Immature natural killer cell (primary cell): ENCODE measurements around the gene BEAN1. TPM values are rescaled to one million over a fixed set of nuclear protein-coding genes. Genes with fewer than 3 reads are reported as not detected.

Experiments
- DNase-seq, 3 donors: peaks; one replicate each; pipeline ENCODE4 v3.0.0; 2022; ENCODE audit warnings: mixed read lengths in 1 of 3
- H3K27ac Mint-ChIP-seq, 6 donors: one replicate each; pipeline ENCODE4 v1.8.0; 2020; ENCODE audit warnings: mixed read lengths in 6 of 6, mild to moderate bottlenecking in 5 of 6, inconsistent platforms in 4 of 6, moderate library complexity in 3 of 6
- H3K27me3 Mint-ChIP-seq, 3 donors: one replicate each; pipeline ENCODE4 v1.8.0; 2020 to 2021; ENCODE audit warnings: low read depth in 3 of 3, mild to moderate bottlenecking in 3 of 3, mixed read lengths in 3 of 3, moderate library complexity in 3 of 3, inconsistent platforms in 1 of 3
- H3K36me3 Mint-ChIP-seq, 3 donors: one replicate each; pipeline ENCODE4 v1.8.0; 2020; ENCODE audit warnings: mixed read lengths in 3 of 3, inconsistent platforms in 2 of 3, mild to moderate bottlenecking in 2 of 3
- H3K4me1 Mint-ChIP-seq, 2 donors: one replicate each; pipeline ENCODE4 v1.8.0; 2020; ENCODE audit warnings: inconsistent platforms in 2 of 2, mild to moderate bottlenecking in 2 of 2, mixed read lengths in 2 of 2, moderate library complexity in 1 of 2
- H3K4me3 Mint-ChIP-seq, 5 donors: one replicate each; pipeline ENCODE4 v1.8.0; 2020; ENCODE audit warnings: mild to moderate bottlenecking in 5 of 5, mixed read lengths in 5 of 5, inconsistent platforms in 3 of 5, moderate library complexity in 3 of 5
- H3K9me3 Mint-ChIP-seq, 6 donors: one replicate each; pipeline ENCODE4 v1.8.0; 2020; ENCODE audit warnings: mild to moderate bottlenecking in 6 of 6, mixed read lengths in 6 of 6, inconsistent platforms in 4 of 6, moderate library complexity in 3 of 6
- polyA plus RNA-seq, 3 donors: library from polyadenylated mRNA; unstranded; fragments of 300-500 nt; fragmentation: Illumina TruSeq; gene quantifications; one replicate each; pipeline ENCODE4 v1.2.3, GENCODE V29; 2021

BEAN1 gene
- polyA plus RNA-seq, 3 donors from 2014 or later = 0.32 TPM; not detected in 2

GRCh38 chr16:66402166-66402565, 24.9 kb upstream of the BEAN1 start:
- H3K4me1 Mint-ChIP-seq = peaks cover 7% of the 10 kb centered on the region in 2 donors
- no peak overlapping the region for H3K27ac Mint-ChIP-seq
- no peak for DNase-seq
- H3K9me3 Mint-ChIP-seq = no peaks in the 10 kb centered on the region
- peaks cover 2 to 13% (median 5%) of the 10 kb centered on the region in 3 donors for H3K27me3 Mint-ChIP-seq
- no peak overlapping the region for H3K4me3 Mint-ChIP-seq
- no peaks in the 10 kb centered on the region for H3K36me3 Mint-ChIP-seq

GRCh38 chr16:66402591-66403230, 24.4 kb upstream of the BEAN1 start:
- no peak overlapping the region for H3K27ac Mint-ChIP-seq
- H3K27me3 Mint-ChIP-seq = peaks cover 2 to 13% (median 5%) of the 10 kb centered on the region in 3 donors
- H3K4me1 Mint-ChIP-seq = peaks cover 7 to 10% of the 10 kb centered on the region in 2 donors
- no peak overlapping the region for H3K4me3 Mint-ChIP-seq
- no peaks in the 10 kb centered on the region for H3K36me3 Mint-ChIP-seq
- no peaks in the 10 kb centered on the region for H3K9me3 Mint-ChIP-seq
- DNase-seq = no peak

GRCh38 chr16:66403531-66404145, 23.5 kb upstream of the BEAN1 start:
- Mint-ChIP-seq H3K4me1 (peaks cover 7 to 17% of the 10 kb centered on the region in 2 donors), H3K36me3 (no peaks in the 10 kb centered on the region), H3K4me3 (no peak overlapping the region), H3K27me3 (peaks cover 2 to 8% (median 5%) of the 10 kb centered on the region in 3 donors), H3K27ac (no peak overlapping the region), H3K9me3 (no peaks in the 10 kb centered on the region)
- no peak for DNase-seq

GRCh38 chr16:66405057-66405783, 21.9 kb upstream of the BEAN1 start:
- no peak overlapping the region for H3K27ac Mint-ChIP-seq
- H3K4me1 Mint-ChIP-seq = peaks cover 7 to 23% of the 10 kb centered on the region in 2 donors
- H3K4me3 Mint-ChIP-seq = peak overlapping the region in 1 of 5 donors; percentile 0
- H3K36me3 Mint-ChIP-seq = no peaks in the 10 kb centered on the region
- no peaks in the 10 kb centered on the region for H3K9me3 Mint-ChIP-seq
- H3K27me3 Mint-ChIP-seq = peaks cover 2 to 8% (median 5%) of the 10 kb centered on the region in 3 donors
- no peak for DNase-seq

GRCh38 chr16:66406534-66407221, 20.4 kb upstream of the BEAN1 start:
- Mint-ChIP-seq H3K27me3 (peaks cover 2 to 12% (median 6%) of the 10 kb centered on the region in 3 donors), H3K4me3 (peak overlapping the region; percentile 72 to 87 (median 74)), H3K4me1 (peaks cover 7 to 23% of the 10 kb centered on the region in 2 donors), H3K9me3 (no peaks in the 10 kb centered on the region), H3K27ac (peak overlapping the region in 1 of 6 donors; percentile 26), H3K36me3 (peaks cover 4 to 8% (median 4%) of the 10 kb centered on the region in 3 donors)
- peak; percentile 75 to 82 (median 79) for DNase-seq

- H3K4me1 Mint-ChIP-seq = peaks cover 7 to 23% of the 10 kb centered on the region in 2 donors
- peaks cover 0 to 1% (median 0%) of the 10 kb centered on the region in 6 donors for H3K9me3 Mint-ChIP-seq
- peaks cover 4 to 13% (median 4%) of the 10 kb centered on the region in 3 donors for H3K36me3 Mint-ChIP-seq
- peak in 2 of 3 donors; percentile 18 to 41 for DNase-seq
- peak overlapping the region in 4 of 6 donors; percentile 86 to 92 (median 88) for H3K27ac Mint-ChIP-seq
- H3K27me3 Mint-ChIP-seq = peaks cover 2 to 12% (median 6%) of the 10 kb centered on the region in 3 donors
- peak overlapping the region in 3 of 5 donors; percentile 77 to 94 (median 91) for H3K4me3 Mint-ChIP-seq
These were observed 18.7 kb upstream of the BEAN1 start for GRCh38 chr16:66408163-66409048.

- DNase-seq = no peak
- H3K4me3 Mint-ChIP-seq = peak overlapping the region in 3 of 5 donors; percentile 77 to 94 (median 91)
- peaks cover 7 to 23% of the 10 kb centered on the region in 2 donors for H3K4me1 Mint-ChIP-seq
- peaks cover 2 to 12% (median 3%) of the 10 kb centered on the region in 3 donors for H3K27me3 Mint-ChIP-seq
- H3K27ac Mint-ChIP-seq = peak overlapping the region in 4 of 6 donors; percentile 50 to 92 (median 86)
- H3K9me3 Mint-ChIP-seq = peaks cover 0 to 1% (median 0%) of the 10 kb centered on the region in 6 donors
- H3K36me3 Mint-ChIP-seq = peaks cover 4 to 13% (median 4%) of the 10 kb centered on the region in 3 donors
These were observed 17.9 kb upstream of the BEAN1 start for GRCh38 chr16:66409156-66409555.

GRCh38 chr16:66412182-66412581, 14.9 kb upstream of the BEAN1 start:
- Mint-ChIP-seq H3K9me3 (peaks cover 0 to 1% (median 0%) of the 10 kb centered on the region in 6 donors), H3K27me3 (peaks cover 1 to 5% (median 3%) of the 10 kb centered on the region in 3 donors), H3K4me1 (peaks cover under 1 to 15% of the 10 kb centered on the region in 2 donors), H3K36me3 (peaks cover 4 to 13% (median 4%) of the 10 kb centered on the region in 3 donors), H3K4me3 (no peak overlapping the region), H3K27ac (no peak overlapping the region)
- no peak for DNase-seq

- no peak overlapping the region for H3K4me3 Mint-ChIP-seq
- no peaks in the 10 kb centered on the region for H3K4me1 Mint-ChIP-seq
- DNase-seq = no peak
- H3K27ac Mint-ChIP-seq = no peak overlapping the region
- peaks cover 0 to 1% (median 0%) of the 10 kb centered on the region in 6 donors for H3K9me3 Mint-ChIP-seq
- peaks cover 4 to 13% (median 4%) of the 10 kb centered on the region in 3 donors for H3K36me3 Mint-ChIP-seq
- H3K27me3 Mint-ChIP-seq = peaks cover 3 to 5% (median 3%) of the 10 kb centered on the region in 3 donors
These were observed 12.2 kb upstream of the BEAN1 start for GRCh38 chr16:66414891-66415290.

GRCh38 chr16:66416136-66416535, 11.0 kb upstream of the BEAN1 start:
- Mint-ChIP-seq H3K4me3 (no peak overlapping the region), H3K36me3 (peaks cover 1 to 10% (median 2%) of the 10 kb centered on the region in 3 donors), H3K4me1 (no peaks in the 10 kb centered on the region)

GRCh38 chr16:66416939-66417700, 10.0 kb upstream of the BEAN1 start:
- Mint-ChIP-seq H3K27ac (no peak overlapping the region), H3K4me3 (no peak overlapping the region), H3K4me1 (no peaks in the 10 kb centered on the region), H3K9me3 (peaks cover 0 to under 1% (median 0%) of the 10 kb centered on the region in 6 donors), H3K36me3 (peaks cover 0 to 4% (median 0%) of the 10 kb centered on the region in 3 donors), H3K27me3 (peaks cover 0 to 9% (median 5%) of the 10 kb centered on the region in 3 donors)
- no peak for DNase-seq

More at GRCh38 chr16:66416136-66416535, 11.0 kb upstream of the BEAN1 start:
- peaks cover 0 to 1% (median 0%) of the 10 kb centered on the region in 6 donors for H3K9me3 Mint-ChIP-seq
- DNase-seq = no peak
- peaks cover 3 to 7% (median 5%) of the 10 kb centered on the region in 3 donors for H3K27me3 Mint-ChIP-seq
- peak overlapping the region in 1 of 6 donors; percentile 58 for H3K27ac Mint-ChIP-seq
